ENCODE measurements around the gene ZNF366. TPM values are rescaled to one million over a fixed set of nuclear protein-coding genes. Genes with fewer than 3 reads are reported as not detected.

ZNF366 gene
- total RNA-seq, 1 donor from 2014 or later = 13.6 TPM

DNA sequence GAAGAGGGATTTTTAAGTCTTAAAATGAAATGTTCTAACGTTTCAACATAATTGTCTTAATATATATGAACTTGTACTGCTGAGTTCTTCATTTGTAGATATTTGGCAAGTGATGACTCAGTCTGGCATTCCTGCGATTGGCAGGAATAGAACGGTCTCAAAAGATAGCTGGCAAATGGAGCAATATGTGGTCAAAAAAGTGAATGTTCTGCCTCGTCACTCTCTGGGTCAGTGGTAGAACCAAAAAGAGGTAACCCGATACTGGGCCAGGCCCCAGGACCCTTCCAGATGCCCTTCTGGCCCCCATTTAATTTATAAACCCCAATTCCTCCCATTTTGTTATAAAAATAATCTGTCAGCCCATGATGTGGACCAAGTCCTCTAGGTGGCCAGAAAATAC is 39.2 kb downstream of the ZNF366 start:
- DNase-seq = no peak
- H3K4me1 ChIP-seq = peaks cover 28% of the 10 kb centered on the region
- H3K9me3 ChIP-seq = no peaks in the 10 kb centered on the region
- intact Hi-C loops (cut with DNase I) = no loop called here
- ATAC-seq = peak; percentile 52 to 54
- TF ChIP-seq, protein P1, sequence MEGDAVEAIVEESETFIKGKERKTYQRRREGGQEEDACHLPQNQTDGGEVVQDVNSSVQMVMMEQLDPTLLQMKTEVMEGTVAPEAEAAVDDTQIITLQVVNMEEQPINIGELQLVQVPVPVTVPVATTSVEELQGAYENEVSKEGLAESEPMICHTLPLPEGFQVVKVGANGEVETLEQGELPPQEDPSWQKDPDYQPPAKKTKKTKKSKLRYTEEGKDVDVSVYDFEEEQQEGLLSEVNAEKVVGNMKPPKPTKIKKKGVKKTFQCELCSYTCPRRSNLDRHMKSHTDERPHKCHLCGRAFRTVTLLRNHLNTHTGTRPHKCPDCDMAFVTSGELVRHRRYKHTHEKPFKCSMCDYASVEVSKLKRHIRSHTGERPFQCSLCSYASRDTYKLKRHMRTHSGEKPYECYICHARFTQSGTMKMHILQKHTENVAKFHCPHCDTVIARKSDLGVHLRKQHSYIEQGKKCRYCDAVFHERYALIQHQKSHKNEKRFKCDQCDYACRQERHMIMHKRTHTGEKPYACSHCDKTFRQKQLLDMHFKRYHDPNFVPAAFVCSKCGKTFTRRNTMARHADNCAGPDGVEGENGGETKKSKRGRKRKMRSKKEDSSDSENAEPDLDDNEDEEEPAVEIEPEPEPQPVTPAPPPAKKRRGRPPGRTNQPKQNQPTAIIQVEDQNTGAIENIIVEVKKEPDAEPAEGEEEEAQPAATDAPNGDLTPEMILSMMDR (IDR thresholded peaks at IDR 0.05) = no peak
- no peaks in the 10 kb centered on the region for H3K36me3 ChIP-seq
- no peak overlapping the region for H3K27ac ChIP-seq
- H3K27me3 ChIP-seq (ENCODE audit: low read depth) = no peaks in the 10 kb centered on the region
- H3K4me3 ChIP-seq = no peak overlapping the region

GRCh38 chr5:72467461-72467860 is 39.7 kb downstream of the ZNF366 start:
- DNase-seq (no peak), ATAC-seq (no peak)
- H3K27ac ChIP-seq = no peak overlapping the region
- no peak overlapping the region for H3K4me3 ChIP-seq
- no peaks in the 10 kb centered on the region for H3K27me3 ChIP-seq (ENCODE audit: low read depth)
- intact Hi-C loops (cut with DNase I) = no loop called here
- H3K9me3 ChIP-seq = no peaks in the 10 kb centered on the region
- TF ChIP-seq, protein P1 (IDR thresholded peaks at IDR 0.05) = no peak
- H3K36me3 ChIP-seq = no peaks in the 10 kb centered on the region
- peaks cover 23% of the 10 kb centered on the region for H3K4me1 ChIP-seq

DNA sequence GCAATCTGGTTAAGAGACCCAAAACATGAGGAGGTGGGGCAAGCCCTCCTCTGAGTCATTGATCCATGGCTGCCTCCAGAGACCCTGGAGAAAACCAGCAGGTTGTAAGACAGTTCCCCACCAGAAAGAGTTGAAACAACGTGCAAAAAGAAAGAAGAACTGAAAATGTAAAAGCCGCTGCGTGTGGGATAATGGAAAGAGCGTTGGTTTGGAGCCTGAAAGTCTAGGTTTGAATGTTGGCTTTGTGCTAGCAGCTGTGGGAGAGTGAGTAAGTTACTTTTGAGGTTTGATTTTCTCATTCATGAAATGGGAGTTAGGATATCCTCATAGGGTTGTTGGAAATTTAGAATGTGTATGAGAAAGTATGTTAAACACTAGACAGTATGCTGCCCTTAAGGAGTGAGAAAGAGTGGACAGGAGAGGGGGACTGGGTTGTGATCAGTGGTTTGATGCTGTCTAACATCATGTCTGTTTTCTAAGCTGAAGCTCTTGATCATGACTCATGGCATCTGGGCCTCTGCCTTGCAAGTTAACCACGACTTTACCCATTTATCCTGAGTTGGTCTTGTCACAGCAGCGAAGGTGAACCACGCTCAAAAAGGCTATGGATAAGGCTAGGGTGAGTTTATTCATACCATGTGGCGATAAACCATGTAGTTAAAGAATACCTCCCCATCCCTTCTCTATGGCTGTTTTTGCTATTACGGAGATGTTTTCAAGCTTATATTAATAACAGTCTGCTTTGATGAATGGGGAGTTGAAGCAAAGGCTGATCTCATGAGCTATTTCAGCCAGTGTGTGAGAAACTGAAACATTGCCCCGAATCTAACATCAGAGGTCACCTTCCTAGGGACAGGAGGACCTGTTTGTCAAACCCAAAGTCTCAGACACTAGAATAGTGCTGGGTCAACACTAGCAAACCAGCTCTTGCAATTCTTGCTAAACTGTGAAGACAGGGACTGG is 41.3 kb downstream of the ZNF366 start:
- Histone ChIP-seq H3K4me1 (peaks cover 10% of the 10 kb centered on the region), H3K36me3 (no peaks in the 10 kb centered on the region), H3K4me3 (no peak overlapping the region), H3K9me3 (no peaks in the 10 kb centered on the region), H3K27ac (peak overlapping the region; percentile 39), H3K27me3 (ENCODE audit: low read depth) (no peaks in the 10 kb centered on the region)
- TF ChIP-seq, protein P1 (IDR thresholded peaks at IDR 0.05) = no peak
- DNase-seq (no peak), ATAC-seq (no peak)
- intact Hi-C loops (cut with DNase I) = no loop called here

DNA sequence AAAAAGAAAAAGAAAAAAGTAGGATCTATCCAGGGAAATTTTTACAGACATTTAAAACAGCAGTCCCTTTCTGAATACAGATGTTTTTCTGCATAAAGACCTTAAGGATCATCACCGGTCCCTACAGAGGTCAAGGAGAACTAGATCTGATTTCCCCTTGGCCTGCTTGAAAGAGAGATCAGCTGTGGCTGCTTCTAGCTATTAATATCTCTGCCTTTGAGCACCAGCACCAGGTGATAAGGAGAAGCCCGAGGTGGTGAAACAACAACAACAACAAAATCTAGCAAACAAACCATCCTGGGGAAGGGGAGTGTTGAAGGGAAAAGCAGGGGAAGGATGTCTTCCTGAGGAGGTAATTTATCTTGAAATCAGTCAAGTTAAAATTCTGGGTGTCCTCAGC is 42.1 kb downstream of the ZNF366 start:
- intact Hi-C loops (cut with DNase I) = no loop called here
- H3K27me3 ChIP-seq (ENCODE audit: low read depth) = no peaks in the 10 kb centered on the region
- H3K4me1 ChIP-seq = peaks cover 10% of the 10 kb centered on the region
- DNase-seq (no peak), ATAC-seq (no peak)
- H3K36me3 ChIP-seq = no peaks in the 10 kb centered on the region
- no peak overlapping the region for H3K4me3 ChIP-seq
- H3K27ac ChIP-seq = no peak overlapping the region
- TF ChIP-seq, protein P1 (IDR thresholded peaks at IDR 0.05) = no peak
- H3K9me3 ChIP-seq = no peaks in the 10 kb centered on the region

- H3K27ac ChIP-seq = no peak overlapping the region
- no peak overlapping the region for H3K4me3 ChIP-seq
- intact Hi-C loops (cut with DNase I) = no loop called here
These were observed 43.1 kb downstream of the ZNF366 start for GRCh38 chr5:72464071-72464470.

More at GRCh38 chr5:72464071-72464470, 43.1 kb downstream of the ZNF366 start:
- H3K9me3 ChIP-seq = no peaks in the 10 kb centered on the region
- DNase-seq (no peak), ATAC-seq (no peak)
- TF ChIP-seq, protein P1 (IDR thresholded peaks at IDR 0.05) = no peak
- H3K27me3 ChIP-seq (ENCODE audit: low read depth) = no peaks in the 10 kb centered on the region
- H3K36me3 ChIP-seq = no peaks in the 10 kb centered on the region
- peaks cover 18% of the 10 kb centered on the region for H3K4me1 ChIP-seq
